ENCODE measurements around the gene GRAMD2A.

Gene GRAMD2A

DNA sequence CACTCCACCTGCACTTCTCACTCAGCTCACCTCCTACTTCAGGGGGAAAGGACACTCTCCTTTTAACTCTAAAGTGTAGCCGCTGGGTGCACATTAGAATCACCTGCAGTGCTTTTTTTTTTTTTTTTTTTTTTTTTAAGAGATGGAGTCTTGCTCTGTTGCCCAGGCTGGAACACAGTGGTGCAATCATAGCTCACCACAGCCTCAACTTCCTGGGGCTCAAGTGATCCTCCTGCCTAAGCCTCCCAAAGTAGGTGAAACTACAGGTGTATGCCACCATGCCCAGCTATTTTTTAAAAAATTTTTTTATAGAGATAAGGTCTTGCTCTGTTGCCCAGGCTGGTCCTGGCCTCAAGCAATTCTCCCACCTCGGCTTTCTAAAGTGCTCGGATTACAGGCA is 20.8 kb downstream of the GRAMD2A start:
- no peaks in the 10 kb centered on the region for H3K36me3 ChIP-seq
- H3K9me3 ChIP-seq: no peaks in the 10 kb centered on the region
- H3K4me1 ChIP-seq (ENCODE audit: control insufficient read depth in 1 of 2, insufficient read depth in 1 of 2, low read depth in 1 of 2, low read length in 1 of 2): no peaks in the 10 kb centered on the region
- H3K4me3 ChIP-seq (ENCODE audit: low read depth in 1 of 2, low read length in 1 of 2): no peak overlapping the region
- no peak overlapping the region for H3K27ac ChIP-seq
- H3K27me3 ChIP-seq: peaks cover 4% of the 10 kb centered on the region
- TF ChIP-seq, protein P1, sequence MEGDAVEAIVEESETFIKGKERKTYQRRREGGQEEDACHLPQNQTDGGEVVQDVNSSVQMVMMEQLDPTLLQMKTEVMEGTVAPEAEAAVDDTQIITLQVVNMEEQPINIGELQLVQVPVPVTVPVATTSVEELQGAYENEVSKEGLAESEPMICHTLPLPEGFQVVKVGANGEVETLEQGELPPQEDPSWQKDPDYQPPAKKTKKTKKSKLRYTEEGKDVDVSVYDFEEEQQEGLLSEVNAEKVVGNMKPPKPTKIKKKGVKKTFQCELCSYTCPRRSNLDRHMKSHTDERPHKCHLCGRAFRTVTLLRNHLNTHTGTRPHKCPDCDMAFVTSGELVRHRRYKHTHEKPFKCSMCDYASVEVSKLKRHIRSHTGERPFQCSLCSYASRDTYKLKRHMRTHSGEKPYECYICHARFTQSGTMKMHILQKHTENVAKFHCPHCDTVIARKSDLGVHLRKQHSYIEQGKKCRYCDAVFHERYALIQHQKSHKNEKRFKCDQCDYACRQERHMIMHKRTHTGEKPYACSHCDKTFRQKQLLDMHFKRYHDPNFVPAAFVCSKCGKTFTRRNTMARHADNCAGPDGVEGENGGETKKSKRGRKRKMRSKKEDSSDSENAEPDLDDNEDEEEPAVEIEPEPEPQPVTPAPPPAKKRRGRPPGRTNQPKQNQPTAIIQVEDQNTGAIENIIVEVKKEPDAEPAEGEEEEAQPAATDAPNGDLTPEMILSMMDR (IDR thresholded peaks at IDR 0.05): no peak

DNA sequence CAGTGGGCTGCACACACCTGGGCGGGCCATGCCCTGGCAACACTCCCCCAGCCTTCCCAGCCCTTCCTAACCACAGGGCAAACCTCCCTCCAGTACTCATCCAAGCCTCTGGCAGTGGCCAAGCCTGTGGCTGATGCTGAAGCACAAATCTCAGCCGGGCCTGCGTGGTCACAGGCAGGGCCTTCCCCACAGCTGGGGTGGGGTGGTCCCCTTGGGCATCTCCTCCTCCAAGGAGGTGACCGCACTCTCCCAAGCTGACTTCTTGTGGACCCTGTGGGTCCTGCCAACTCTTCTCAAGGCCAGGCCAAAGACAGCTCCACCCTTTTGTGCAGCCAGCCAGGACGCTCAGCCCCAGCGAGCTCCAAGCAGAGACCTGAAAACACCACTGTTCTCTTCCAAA is 21.4 kb downstream of the GRAMD2A start:
- no peak overlapping the region for H3K27ac ChIP-seq
- TF ChIP-seq, protein P1 (IDR thresholded peaks at IDR 0.05): no peak
- no peaks in the 10 kb centered on the region for H3K36me3 ChIP-seq
- peaks cover 4% of the 10 kb centered on the region for H3K27me3 ChIP-seq
- H3K4me3 ChIP-seq (ENCODE audit: low read depth in 1 of 2, low read length in 1 of 2): no peak overlapping the region
- H3K9me3 ChIP-seq: no peaks in the 10 kb centered on the region
- no peaks in the 10 kb centered on the region for H3K4me1 ChIP-seq (ENCODE audit: control insufficient read depth in 1 of 2, insufficient read depth in 1 of 2, low read depth in 1 of 2, low read length in 1 of 2)

DNA sequence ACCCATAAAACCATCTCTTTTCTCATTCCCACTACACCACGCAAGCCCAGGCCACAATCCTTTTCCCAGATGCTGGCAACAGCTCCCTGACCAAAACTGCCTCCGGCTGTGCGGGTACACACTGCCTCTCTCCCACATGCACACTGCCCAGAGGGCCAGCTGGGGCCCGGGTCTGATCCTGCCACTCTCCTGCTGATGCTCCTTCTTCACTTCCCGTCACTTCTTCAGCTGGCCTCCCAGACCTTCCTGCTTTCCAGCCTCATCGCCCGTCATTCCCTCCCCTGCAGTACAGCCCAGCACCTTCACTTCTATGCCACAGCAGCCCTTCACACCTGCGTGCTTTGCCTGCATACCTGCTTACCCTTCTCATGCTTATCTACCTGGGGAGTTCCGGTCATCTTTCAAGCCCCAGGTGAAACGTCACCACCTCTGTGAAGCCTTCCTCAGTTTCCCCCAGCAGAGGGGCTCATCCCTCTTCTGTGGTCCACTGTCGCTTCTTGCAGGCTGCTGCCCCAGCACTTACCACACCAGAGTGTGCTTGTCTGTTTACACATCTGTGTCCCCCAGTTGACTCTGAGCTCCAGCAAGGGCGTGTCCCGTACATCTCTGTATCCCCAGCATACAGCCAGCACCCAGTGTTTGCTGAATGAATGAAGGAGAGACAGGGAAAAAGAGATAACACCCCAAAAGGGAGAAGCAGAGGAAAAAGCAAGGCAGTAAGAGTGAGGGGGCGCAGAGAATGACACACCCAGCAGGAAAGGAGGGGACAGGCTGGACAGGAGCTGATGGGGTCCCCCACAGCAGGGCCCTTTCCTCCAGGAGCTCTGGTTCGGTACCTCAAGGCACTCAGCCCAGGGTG is 22.2 kb downstream of the GRAMD2A start:
- Histone ChIP-seq H3K27ac (no peak overlapping the region), H3K9me3 (no peaks in the 10 kb centered on the region), H3K4me3 (ENCODE audit: low read depth in 1 of 2, low read length in 1 of 2) (no peak overlapping the region), H3K4me1 (ENCODE audit: control insufficient read depth in 1 of 2, insufficient read depth in 1 of 2, low read depth in 1 of 2, low read length in 1 of 2) (no peaks in the 10 kb centered on the region), H3K27me3 (peaks cover 4% of the 10 kb centered on the region), H3K36me3 (no peaks in the 10 kb centered on the region)
- TF ChIP-seq, protein P1 (IDR thresholded peaks at IDR 0.05): no peak

- no peak overlapping the region for H3K4me3 ChIP-seq (ENCODE audit: low read depth in 1 of 2, low read length in 1 of 2)
- no peak overlapping the region for H3K27ac ChIP-seq
- no peaks in the 10 kb centered on the region for H3K36me3 ChIP-seq
- H3K27me3 ChIP-seq: peaks cover 4% of the 10 kb centered on the region
- no peaks in the 10 kb centered on the region for H3K4me1 ChIP-seq (ENCODE audit: control insufficient read depth in 1 of 2, insufficient read depth in 1 of 2, low read depth in 1 of 2, low read length in 1 of 2)
- no peaks in the 10 kb centered on the region for H3K9me3 ChIP-seq
- TF ChIP-seq, protein P1 (IDR thresholded peaks at IDR 0.05): no peak
These were observed 22.9 kb downstream of the GRAMD2A start for GRCh38 chr15:72174551-72175165.

- H3K9me3 ChIP-seq: no peaks in the 10 kb centered on the region
- H3K27me3 ChIP-seq: peaks cover 4% of the 10 kb centered on the region
These were observed 23.6 kb downstream of the GRAMD2A start for GRCh38 chr15:72173864-72174550.

More at GRCh38 chr15:72173864-72174550, 23.6 kb downstream of the GRAMD2A start:
- TF ChIP-seq, protein P1 (IDR thresholded peaks at IDR 0.05): no peak
- Histone ChIP-seq H3K4me3 (ENCODE audit: low read depth in 1 of 2, low read length in 1 of 2) (no peak overlapping the region), H3K27ac (no peak overlapping the region), H3K36me3 (no peaks in the 10 kb centered on the region), H3K4me1 (ENCODE audit: control insufficient read depth in 1 of 2, insufficient read depth in 1 of 2, low read depth in 1 of 2, low read length in 1 of 2) (no peaks in the 10 kb centered on the region)

Data from neutrophil (primary cell).